GM12892 (cell line): ENCODE results near the gene KLF1.

Experiments
- POLR2A ChIP-seq: IDR thresholded peaks from 2 replicates; pipeline ENCODE4 v1.6.1; 2011; ENCODE audit warnings: low read depth, low read length, control low read depth
- POLR2AphosphoS5 ChIP-seq: IDR thresholded peaks from 2 replicates; pipeline ENCODE4 v1.6.1; 2011; ENCODE audit warnings: low read depth, low read length, control low read depth

GRCh38 chr19:12913011-12913561, 26.1 kb upstream of the KLF1 start:
- TF ChIP-seq POLR2AphosphoS5 (no peak), POLR2A (no peak)
